Activated B cell treated with CpG ODN at 0.5 μM for 24 hours (primary cell): ENCODE measurements around the gene TRIM66. TPM values are rescaled to one million over a fixed set of nuclear protein-coding genes. Genes with fewer than 3 reads are reported as not detected.

Experiments
- ATAC-seq: fragments of 200-7000 bp; cut with Tn5 transposase; one replicate; pipeline ENCODE4 v1.10.0; 2021; ENCODE audit warnings: low read depth, mild to moderate bottlenecking, moderate library complexity
- CTCF ChIA-PET: fragments of 350-600 bp; sonication (Branson Sonifier 250); formaldehyde crosslinking; loops from one replicate; lab custom pipeline; 2021; ENCODE audit warnings: antibody characterized with exemption; lab: Charles Lee
- POLR2A ChIA-PET: fragments of 350-600 bp; sonication (Branson Sonifier 250); formaldehyde crosslinking; loops from one replicate; lab custom pipeline; 2021; ENCODE audit warnings: antibody characterized with exemption; lab: Charles Lee
- DNase-seq: peaks from one replicate; pipeline ENCODE4 v3.0.0; 2022
- H3K27ac Mint-ChIP-seq: one replicate; pipeline ENCODE4 v1.8.0; 2020; ENCODE audit warnings: mixed read lengths
- H3K27me3 Mint-ChIP-seq: one replicate; pipeline ENCODE4 v1.8.0; 2021; ENCODE audit warnings: mixed read lengths
- H3K36me3 Mint-ChIP-seq: one replicate; pipeline ENCODE4 v1.8.0; 2021; ENCODE audit warnings: low read depth, mixed read lengths
- H3K4me1 Mint-ChIP-seq: one replicate; pipeline ENCODE4 v1.8.0; 2021; ENCODE audit warnings: mixed read lengths
- H3K4me3 Mint-ChIP-seq: one replicate; pipeline ENCODE4 v1.8.0; 2020; ENCODE audit warnings: mild to moderate bottlenecking, mixed read lengths
- H3K9me3 Mint-ChIP-seq: one replicate; pipeline ENCODE4 v1.8.0; 2020; ENCODE audit warnings: mixed read lengths
- CTCF ChIP-seq: fragments of 200-600 bp; IDR thresholded peaks from one replicate; pipeline ENCODE4 v1.8.0; 2022; ENCODE audit warnings: antibody characterized with exemption, mild to moderate bottlenecking
- intact Hi-C: fragments of 100-400 bp; cut with micrococcal nuclease; formaldehyde crosslinking; loops from one replicate; pipeline ENCODE4 v1.15.1; 2024
- total RNA-seq: library from RNA; stranded (reverse); gene quantifications from 2 replicates; pipeline ENCODE4 v1.2.3, GENCODE V29; 2022

Gene TRIM66
- total RNA-seq, 1 donor from 2014 or later = 12.4 TPM

DNA sequence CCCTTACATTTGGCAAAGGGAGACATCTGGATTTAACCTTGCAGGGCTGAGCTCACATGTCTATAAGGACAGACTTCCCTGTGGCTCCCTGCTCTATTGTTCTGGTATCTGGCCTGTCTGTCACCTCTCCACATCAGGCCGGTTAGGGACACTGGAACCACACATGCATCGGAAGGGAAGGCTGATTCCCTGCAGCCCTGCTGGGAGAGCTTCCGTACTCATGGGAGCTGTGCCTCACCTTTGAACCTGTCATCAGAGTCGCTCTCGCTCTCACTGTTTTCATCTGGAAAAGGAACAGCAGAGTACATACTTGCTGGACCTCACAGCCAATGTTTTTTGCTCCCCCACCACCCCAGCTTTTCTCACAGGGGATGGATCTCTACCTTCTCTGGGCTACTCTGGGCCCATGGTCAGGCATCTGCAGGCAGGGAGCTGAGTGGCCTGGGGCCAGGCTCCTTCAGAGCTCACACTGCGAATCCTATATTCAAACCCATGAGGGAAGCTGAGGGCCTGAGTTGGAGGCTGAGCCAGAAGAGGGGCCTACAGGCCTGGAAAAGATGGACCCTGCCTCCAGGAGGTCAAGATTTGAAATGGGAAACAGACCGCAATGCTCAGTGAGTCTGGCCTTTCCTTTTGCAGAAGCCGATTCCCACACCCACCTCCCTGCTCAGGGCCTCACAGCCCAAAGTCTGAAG, 31.4 kb upstream of the TRIM66 start:
- intact Hi-C loops = no loop called here
- Mint-ChIP-seq H3K4me3 (no peak overlapping the region), H3K9me3 (no peaks in the 10 kb centered on the region), H3K4me1 (peaks cover 18% of the 10 kb centered on the region), H3K36me3 (no peaks in the 10 kb centered on the region), H3K27ac (no peak overlapping the region), H3K27me3 (no peaks in the 10 kb centered on the region)
- POLR2A ChIA-PET = no interaction called here
- ATAC-seq (no peak), DNase-seq (no peak)
- no peak for TF ChIP-seq CTCF
- CTCF ChIA-PET = no interaction called here

DNA sequence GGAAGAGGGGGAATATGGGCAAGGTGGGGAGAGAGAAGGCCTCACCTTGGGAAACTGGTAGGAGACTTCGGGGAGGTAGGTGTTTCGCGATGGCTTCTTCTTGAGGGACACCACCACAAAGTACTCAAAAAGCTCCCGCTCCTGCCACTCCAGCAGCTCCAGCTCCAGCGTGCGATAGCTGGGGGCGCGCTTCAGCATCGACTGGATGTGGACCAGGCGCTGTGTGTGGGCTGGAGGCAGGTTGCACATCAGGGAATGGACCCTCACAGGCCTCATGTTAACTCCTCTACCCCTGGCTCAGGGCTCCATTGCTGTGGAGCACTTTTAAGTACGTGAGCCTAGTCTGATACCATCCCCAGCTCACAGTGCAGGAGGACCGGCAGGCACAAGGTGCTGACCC, 30.0 kb upstream of the TRIM66 start:
- Mint-ChIP-seq H3K36me3 (no peaks in the 10 kb centered on the region), H3K27ac (no peak overlapping the region), H3K9me3 (no peaks in the 10 kb centered on the region), H3K4me1 (peaks cover 5% of the 10 kb centered on the region), H3K4me3 (no peak overlapping the region), H3K27me3 (no peaks in the 10 kb centered on the region)
- no peak for TF ChIP-seq CTCF
- intact Hi-C loops = no loop called here
- ATAC-seq (no peak), DNase-seq (no peak)
- POLR2A ChIA-PET = no interaction called here
- CTCF ChIA-PET = no interaction called here

DNA sequence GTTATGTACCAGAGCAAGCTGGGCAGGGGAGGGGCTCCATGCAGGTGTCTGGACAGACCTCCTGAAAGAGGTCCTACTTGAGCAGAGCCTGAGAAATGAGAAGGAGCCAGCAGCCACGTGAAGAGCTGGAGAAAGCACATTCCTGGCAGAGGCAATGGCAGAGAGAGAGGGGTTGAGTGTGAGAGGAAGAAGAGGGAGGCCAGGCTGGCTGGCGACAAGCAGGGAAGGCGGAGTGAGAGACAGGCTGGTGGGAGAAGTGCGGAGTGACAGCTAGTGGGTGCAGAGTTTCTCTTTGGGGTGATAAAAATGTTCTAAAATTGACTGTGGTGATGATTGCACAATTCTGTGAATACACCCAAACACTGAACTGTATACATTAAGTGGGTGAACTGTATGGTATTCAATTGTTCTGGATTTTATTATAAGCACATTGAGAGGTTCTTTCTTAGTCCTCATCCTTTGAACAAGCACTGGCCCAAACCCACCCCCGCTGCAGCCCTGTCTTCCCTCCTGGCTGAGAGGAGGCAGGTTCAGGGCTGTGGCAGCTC, 29.5 kb upstream of the TRIM66 start:
- Mint-ChIP-seq H3K27me3 (no peaks in the 10 kb centered on the region), H3K4me3 (no peak overlapping the region), H3K27ac (no peak overlapping the region), H3K36me3 (no peaks in the 10 kb centered on the region), H3K9me3 (no peaks in the 10 kb centered on the region), H3K4me1 (no peaks in the 10 kb centered on the region)
- intact Hi-C loops = no loop called here
- ChIA-PET POLR2A (no interaction called here), CTCF (no interaction called here)
- no peak for ATAC-seq
- DNase-seq = no peak
- TF ChIP-seq CTCF = no peak

DNA sequence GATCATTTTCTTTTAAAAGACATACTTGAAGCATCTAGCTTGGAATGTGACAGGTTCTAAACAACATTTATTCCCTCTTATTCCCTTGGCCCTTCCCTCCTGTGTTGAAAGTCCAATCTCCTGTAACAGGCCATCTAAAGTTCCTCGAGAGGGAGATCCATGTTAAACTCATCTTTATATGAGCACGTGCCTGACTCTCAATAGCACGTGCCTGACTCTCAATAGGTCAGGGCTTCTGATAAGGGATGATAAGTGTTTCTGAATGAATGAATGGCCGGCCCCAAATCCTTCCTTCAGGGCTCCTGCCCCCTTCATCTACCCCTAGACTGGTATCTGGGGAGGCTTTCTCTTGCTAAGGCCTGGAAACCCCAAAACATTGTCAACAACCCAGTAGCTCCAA, 27.3 kb upstream of the TRIM66 start:
- Mint-ChIP-seq H3K36me3 (no peaks in the 10 kb centered on the region), H3K27ac (no peak overlapping the region), H3K4me3 (no peak overlapping the region), H3K27me3 (no peaks in the 10 kb centered on the region), H3K4me1 (no peaks in the 10 kb centered on the region), H3K9me3 (no peaks in the 10 kb centered on the region)
- intact Hi-C loops = no loop called here
- POLR2A ChIA-PET = no interaction called here
- no peak for ATAC-seq
- no peak for DNase-seq
- CTCF ChIA-PET = no interaction called here
- no peak for TF ChIP-seq CTCF

GRCh38 chr11:8709002-8709672, 26.7 kb upstream of the TRIM66 start:
- Mint-ChIP-seq H3K4me3 (no peak overlapping the region), H3K27ac (no peak overlapping the region), H3K27me3 (no peaks in the 10 kb centered on the region), H3K4me1 (no peaks in the 10 kb centered on the region), H3K36me3 (no peaks in the 10 kb centered on the region), H3K9me3 (no peaks in the 10 kb centered on the region)
- CTCF ChIA-PET = no interaction called here
- intact Hi-C loops = no loop called here
- no peak for ATAC-seq
- TF ChIP-seq CTCF = no peak
- no peak for DNase-seq
- POLR2A ChIA-PET = no interaction called here
